ENCODE data around the gene ADD1. TPM values are rescaled to one million over a fixed set of nuclear protein-coding genes. Genes with fewer than 3 reads are reported as not detected.

Gene ADD1
- total RNA-seq, 1 experiment from 2014 or later, result 163 TPM

DNA sequence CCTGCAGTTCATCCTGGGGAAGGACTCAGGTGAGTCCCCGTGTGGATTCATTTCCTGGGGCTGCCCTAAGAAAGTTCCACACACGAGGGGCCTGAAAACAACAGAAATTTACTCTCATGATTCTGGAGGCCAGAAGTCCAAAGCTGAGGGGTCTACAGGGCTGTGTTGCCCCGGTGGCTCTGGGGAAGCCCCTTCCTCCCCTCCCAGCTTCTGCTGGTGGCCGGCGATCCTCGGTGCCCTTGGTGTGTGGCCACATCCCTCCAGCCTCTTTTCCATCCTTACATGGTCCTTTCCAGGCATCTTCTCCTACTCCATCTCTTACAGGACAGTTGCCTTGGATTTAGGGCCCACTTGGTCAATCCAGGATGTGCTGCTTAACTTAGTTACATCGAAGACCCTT is 35.6 kb upstream of the ADD1 start:
- no peak overlapping the region for H2BK12ac ChIP-seq (ENCODE audit: insufficient read length, low read depth, low read length)
- no peak overlapping the region for H3K14ac ChIP-seq (ENCODE audit: insufficient read depth, low read length)
- no peak for DNase-seq
- peaks cover 5% of the 10 kb centered on the region for H4K20me1 ChIP-seq (ENCODE audit: control insufficient read depth, insufficient read depth, insufficient read length)
- H3K79me1 ChIP-seq (ENCODE audit: insufficient read depth, low read depth, low read length, poor library complexity, severe bottlenecking), result no peaks in the 10 kb centered on the region
- Mint-ChIP-seq H3K4me1 (peaks cover 12 to 26% of the 10 kb centered on the region in 2 experiments), H3K36me3 (ENCODE audit: insufficient read depth in 1 of 3, low read depth in 3 of 3) (no peaks in the 10 kb centered on the region), H3K9me3 (no peaks in the 10 kb centered on the region), H3K4me3 (no peak overlapping the region), H3K27me3 (ENCODE audit: low read depth) (no peaks in the 10 kb centered on the region; the same call in 1 of the 2 replicates), H3K27ac (no peak overlapping the region)
- no peak overlapping the region for H4K8ac ChIP-seq (replicated peaks; ENCODE audit: insufficient read length, low read depth, low read length)
- H2BK120ac ChIP-seq (ENCODE audit: low read depth, low read length, poor library complexity, severe bottlenecking), result no peak overlapping the region
- H4K5ac ChIP-seq (ENCODE audit: insufficient read length, low read depth, low read length), result no peak overlapping the region
- TF ChIP-seq, protein P1, sequence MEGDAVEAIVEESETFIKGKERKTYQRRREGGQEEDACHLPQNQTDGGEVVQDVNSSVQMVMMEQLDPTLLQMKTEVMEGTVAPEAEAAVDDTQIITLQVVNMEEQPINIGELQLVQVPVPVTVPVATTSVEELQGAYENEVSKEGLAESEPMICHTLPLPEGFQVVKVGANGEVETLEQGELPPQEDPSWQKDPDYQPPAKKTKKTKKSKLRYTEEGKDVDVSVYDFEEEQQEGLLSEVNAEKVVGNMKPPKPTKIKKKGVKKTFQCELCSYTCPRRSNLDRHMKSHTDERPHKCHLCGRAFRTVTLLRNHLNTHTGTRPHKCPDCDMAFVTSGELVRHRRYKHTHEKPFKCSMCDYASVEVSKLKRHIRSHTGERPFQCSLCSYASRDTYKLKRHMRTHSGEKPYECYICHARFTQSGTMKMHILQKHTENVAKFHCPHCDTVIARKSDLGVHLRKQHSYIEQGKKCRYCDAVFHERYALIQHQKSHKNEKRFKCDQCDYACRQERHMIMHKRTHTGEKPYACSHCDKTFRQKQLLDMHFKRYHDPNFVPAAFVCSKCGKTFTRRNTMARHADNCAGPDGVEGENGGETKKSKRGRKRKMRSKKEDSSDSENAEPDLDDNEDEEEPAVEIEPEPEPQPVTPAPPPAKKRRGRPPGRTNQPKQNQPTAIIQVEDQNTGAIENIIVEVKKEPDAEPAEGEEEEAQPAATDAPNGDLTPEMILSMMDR (conservative IDR thresholded peaks at IDR 0.05), result no peak
- no peak overlapping the region for H2BK15ac ChIP-seq (ENCODE audit: low read depth, low read length)
- no peak overlapping the region for H3K9ac ChIP-seq (ENCODE audit: extremely low read depth, insufficient read length, low read length)
- no peak overlapping the region for H3K27ac ChIP-seq (ENCODE audit: insufficient read length, low read depth, low read length)
- no peak overlapping the region for H3K18ac ChIP-seq (ENCODE audit: insufficient read length, low read depth, low read length)
- no peaks in the 10 kb centered on the region for H3K27me3 ChIP-seq (ENCODE audit: insufficient read depth, low read length)
- no peaks in the 10 kb centered on the region for H3K79me2 ChIP-seq (ENCODE audit: insufficient read depth, low read length)
- H2AK5ac ChIP-seq (ENCODE audit: insufficient read length, low read length), result no peak overlapping the region
- H3K9me3 ChIP-seq (ENCODE audit: control insufficient read depth, low read depth, low read length), result no peaks in the 10 kb centered on the region
- no peak overlapping the region for H4K91ac ChIP-seq (ENCODE audit: insufficient read length, low read depth, low read length)
- no peaks in the 10 kb centered on the region for H3K23me2 ChIP-seq (ENCODE audit: insufficient read length, low read depth, low read length, poor library complexity, severe bottlenecking)
- no peak overlapping the region for H3K56ac ChIP-seq (ENCODE audit: insufficient read length, low read depth, low read length)
- H2AFZ ChIP-seq (ENCODE audit: low read length), result no peak overlapping the region
- no peak overlapping the region for H2BK5ac ChIP-seq (ENCODE audit: insufficient read length, low read length)
- no peak overlapping the region for H3K23ac ChIP-seq (ENCODE audit: insufficient read length, low read depth, low read length)
- H3K4me1 ChIP-seq (ENCODE audit: insufficient read depth, low read length), result peaks cover 4% of the 10 kb centered on the region
- no CpG with 5 or more reads among the region's 7 CpGs for WGBS (ENCODE audit: extremely low coverage, insufficient read length, low lambda C conversion rate)
- no peak overlapping the region for H2BK20ac ChIP-seq (ENCODE audit: low read depth, low read length, poor library complexity, severe bottlenecking)
- no peak overlapping the region for H3K4me2 ChIP-seq (ENCODE audit: insufficient read depth, insufficient read length, low read length)
- no peak overlapping the region for H3K4ac ChIP-seq (ENCODE audit: low read depth, low read length)
- H3T11ph ChIP-seq (ENCODE audit: low read length), result no peak overlapping the region
